ENCODE measurements around the gene OR2T8.

DNA sequence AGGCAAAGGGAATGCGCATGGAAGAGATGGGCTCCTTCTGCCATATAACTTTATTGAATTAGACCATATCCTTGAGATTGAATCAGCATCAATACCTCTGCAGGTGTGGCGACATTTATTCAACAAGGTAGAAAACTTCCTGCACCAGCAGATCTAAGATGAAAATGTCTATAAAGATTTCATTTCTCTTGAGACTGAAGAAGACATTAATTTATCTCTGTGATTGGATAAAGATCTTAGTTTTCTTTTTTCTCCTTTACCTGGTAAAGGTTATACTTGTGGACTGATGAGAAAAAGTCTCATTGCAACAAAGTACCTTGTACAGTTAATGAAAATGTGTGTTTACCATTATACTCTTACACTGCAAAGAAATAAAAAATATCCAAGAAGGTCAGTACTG lies at the start of gene OR2T8:
- TF ChIP-seq, protein P1, sequence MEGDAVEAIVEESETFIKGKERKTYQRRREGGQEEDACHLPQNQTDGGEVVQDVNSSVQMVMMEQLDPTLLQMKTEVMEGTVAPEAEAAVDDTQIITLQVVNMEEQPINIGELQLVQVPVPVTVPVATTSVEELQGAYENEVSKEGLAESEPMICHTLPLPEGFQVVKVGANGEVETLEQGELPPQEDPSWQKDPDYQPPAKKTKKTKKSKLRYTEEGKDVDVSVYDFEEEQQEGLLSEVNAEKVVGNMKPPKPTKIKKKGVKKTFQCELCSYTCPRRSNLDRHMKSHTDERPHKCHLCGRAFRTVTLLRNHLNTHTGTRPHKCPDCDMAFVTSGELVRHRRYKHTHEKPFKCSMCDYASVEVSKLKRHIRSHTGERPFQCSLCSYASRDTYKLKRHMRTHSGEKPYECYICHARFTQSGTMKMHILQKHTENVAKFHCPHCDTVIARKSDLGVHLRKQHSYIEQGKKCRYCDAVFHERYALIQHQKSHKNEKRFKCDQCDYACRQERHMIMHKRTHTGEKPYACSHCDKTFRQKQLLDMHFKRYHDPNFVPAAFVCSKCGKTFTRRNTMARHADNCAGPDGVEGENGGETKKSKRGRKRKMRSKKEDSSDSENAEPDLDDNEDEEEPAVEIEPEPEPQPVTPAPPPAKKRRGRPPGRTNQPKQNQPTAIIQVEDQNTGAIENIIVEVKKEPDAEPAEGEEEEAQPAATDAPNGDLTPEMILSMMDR (IDR thresholded peaks at IDR 0.05; ENCODE audit: low read length): no peak
- no peak for TF ChIP-seq EZH2phosphoT487 (IDR thresholded peaks at IDR 0.05; ENCODE audit: low read length)
